ENCODE measurements around the gene SLC9C2.

DNA sequence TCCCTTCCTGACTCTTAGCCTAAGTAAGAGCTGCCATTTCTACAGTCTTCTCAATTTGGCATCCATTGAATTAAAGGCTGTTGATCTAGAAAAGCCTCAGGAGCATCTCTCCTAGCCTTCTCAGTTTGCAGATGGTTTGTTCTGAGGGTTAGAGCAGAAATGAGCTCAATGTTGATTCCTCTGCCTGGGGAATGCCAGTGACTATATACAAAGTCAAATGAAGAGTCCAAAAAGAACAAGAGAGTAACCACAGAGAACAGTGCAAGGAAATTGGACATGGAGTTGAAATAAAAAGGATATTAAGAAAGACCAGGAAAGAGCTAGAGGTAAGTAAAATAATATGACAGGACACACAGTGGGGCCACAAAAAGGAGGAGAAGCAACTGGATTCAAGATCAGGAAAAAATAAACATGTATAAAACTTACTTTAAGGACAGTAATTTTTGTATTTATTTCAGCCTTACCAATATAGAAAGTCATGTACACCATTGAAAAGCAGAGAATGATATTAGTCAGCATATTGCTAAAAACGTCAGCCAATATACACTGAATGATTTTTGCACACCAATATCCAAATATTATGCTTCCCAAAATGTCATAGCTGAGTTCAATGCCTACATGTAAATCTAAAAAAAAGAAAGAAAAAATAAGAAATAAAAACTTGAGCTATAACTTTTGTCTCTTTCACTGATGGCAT, 21.3 kb downstream of the SLC9C2 start:
- TF ChIP-seq, protein P1, sequence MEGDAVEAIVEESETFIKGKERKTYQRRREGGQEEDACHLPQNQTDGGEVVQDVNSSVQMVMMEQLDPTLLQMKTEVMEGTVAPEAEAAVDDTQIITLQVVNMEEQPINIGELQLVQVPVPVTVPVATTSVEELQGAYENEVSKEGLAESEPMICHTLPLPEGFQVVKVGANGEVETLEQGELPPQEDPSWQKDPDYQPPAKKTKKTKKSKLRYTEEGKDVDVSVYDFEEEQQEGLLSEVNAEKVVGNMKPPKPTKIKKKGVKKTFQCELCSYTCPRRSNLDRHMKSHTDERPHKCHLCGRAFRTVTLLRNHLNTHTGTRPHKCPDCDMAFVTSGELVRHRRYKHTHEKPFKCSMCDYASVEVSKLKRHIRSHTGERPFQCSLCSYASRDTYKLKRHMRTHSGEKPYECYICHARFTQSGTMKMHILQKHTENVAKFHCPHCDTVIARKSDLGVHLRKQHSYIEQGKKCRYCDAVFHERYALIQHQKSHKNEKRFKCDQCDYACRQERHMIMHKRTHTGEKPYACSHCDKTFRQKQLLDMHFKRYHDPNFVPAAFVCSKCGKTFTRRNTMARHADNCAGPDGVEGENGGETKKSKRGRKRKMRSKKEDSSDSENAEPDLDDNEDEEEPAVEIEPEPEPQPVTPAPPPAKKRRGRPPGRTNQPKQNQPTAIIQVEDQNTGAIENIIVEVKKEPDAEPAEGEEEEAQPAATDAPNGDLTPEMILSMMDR (IDR thresholded peaks at IDR 0.05), result no peak
- TF ChIP-seq POLR2A (IDR thresholded peaks at IDR 0.05), result no peak
